ENCODE measurements around the gene FXYD6.

DNA sequence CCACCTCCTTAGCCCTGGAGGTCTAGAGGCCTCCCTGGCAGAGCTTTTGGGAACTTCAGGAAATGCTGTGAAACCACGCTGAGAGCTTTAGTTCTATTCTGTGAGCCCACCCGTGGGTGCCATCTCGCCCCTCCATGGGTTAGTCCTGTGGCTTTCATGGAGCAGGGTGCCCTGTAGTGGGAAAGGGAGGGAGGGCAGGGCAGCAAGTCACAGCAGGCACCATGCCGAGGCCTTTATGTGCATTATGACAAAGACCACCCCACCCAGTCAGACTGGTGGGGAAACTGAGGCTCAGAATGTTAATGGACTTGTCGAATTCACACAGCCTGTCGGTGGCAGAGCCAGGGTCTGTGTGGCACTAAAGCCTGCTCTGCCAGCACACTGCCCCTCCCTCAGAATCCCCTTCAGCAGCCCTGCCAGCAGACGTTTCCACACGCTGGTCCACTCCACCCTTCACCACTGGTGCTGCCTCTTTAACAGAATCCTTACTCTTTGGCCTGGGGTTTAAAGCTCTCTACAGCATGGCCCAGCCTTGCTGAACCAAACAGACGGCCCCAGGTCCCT, 39.3 kb upstream of the FXYD6 start:
- no peak for TF ChIP-seq POLR2AphosphoS5 (IDR thresholded peaks at IDR 0.05; ENCODE audit: low read depth)
- TF ChIP-seq, protein P1, sequence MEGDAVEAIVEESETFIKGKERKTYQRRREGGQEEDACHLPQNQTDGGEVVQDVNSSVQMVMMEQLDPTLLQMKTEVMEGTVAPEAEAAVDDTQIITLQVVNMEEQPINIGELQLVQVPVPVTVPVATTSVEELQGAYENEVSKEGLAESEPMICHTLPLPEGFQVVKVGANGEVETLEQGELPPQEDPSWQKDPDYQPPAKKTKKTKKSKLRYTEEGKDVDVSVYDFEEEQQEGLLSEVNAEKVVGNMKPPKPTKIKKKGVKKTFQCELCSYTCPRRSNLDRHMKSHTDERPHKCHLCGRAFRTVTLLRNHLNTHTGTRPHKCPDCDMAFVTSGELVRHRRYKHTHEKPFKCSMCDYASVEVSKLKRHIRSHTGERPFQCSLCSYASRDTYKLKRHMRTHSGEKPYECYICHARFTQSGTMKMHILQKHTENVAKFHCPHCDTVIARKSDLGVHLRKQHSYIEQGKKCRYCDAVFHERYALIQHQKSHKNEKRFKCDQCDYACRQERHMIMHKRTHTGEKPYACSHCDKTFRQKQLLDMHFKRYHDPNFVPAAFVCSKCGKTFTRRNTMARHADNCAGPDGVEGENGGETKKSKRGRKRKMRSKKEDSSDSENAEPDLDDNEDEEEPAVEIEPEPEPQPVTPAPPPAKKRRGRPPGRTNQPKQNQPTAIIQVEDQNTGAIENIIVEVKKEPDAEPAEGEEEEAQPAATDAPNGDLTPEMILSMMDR (IDR thresholded peaks at IDR 0.05; ENCODE audit: insufficient read depth, low read length) = no peak
- TF ChIP-seq, protein P2, sequence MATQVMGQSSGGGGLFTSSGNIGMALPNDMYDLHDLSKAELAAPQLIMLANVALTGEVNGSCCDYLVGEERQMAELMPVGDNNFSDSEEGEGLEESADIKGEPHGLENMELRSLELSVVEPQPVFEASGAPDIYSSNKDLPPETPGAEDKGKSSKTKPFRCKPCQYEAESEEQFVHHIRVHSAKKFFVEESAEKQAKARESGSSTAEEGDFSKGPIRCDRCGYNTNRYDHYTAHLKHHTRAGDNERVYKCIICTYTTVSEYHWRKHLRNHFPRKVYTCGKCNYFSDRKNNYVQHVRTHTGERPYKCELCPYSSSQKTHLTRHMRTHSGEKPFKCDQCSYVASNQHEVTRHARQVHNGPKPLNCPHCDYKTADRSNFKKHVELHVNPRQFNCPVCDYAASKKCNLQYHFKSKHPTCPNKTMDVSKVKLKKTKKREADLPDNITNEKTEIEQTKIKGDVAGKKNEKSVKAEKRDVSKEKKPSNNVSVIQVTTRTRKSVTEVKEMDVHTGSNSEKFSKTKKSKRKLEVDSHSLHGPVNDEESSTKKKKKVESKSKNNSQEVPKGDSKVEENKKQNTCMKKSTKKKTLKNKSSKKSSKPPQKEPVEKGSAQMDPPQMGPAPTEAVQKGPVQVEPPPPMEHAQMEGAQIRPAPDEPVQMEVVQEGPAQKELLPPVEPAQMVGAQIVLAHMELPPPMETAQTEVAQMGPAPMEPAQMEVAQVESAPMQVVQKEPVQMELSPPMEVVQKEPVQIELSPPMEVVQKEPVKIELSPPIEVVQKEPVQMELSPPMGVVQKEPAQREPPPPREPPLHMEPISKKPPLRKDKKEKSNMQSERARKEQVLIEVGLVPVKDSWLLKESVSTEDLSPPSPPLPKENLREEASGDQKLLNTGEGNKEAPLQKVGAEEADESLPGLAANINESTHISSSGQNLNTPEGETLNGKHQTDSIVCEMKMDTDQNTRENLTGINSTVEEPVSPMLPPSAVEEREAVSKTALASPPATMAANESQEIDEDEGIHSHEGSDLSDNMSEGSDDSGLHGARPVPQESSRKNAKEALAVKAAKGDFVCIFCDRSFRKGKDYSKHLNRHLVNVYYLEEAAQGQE (IDR thresholded peaks at IDR 0.05; ENCODE audit: insufficient replicate concordance, low read depth) = no peak
